BLaER1 (cell line): ENCODE results near the gene TWF1.

Experiments used
- H3K27ac ChIP-seq: shearing (Covaris generic); formaldehyde crosslinking; 2 replicates; pipeline ENCODE4 v1.8.1; 2022
- H3K27me3 ChIP-seq: shearing (Covaris generic); formaldehyde crosslinking; 2 replicates; pipeline ENCODE4 v1.8.1; 2022
- H3K36me3 ChIP-seq: shearing (Covaris generic); formaldehyde crosslinking; 2 replicates; pipeline ENCODE4 v1.8.1; 2022
- H3K4me1 ChIP-seq: shearing (Covaris generic); formaldehyde crosslinking; 2 replicates; pipeline ENCODE4 v1.8.1; 2022
- H3K4me2 ChIP-seq: shearing (Covaris generic); formaldehyde crosslinking; 2 replicates; pipeline ENCODE4 v1.8.1; 2022
- H3K4me3 ChIP-seq: shearing (Covaris generic); formaldehyde crosslinking; 2 replicates; pipeline ENCODE4 v1.8.1; 2022
- H3K9ac ChIP-seq: shearing (Covaris generic); formaldehyde crosslinking; 2 replicates; pipeline ENCODE4 v1.8.1; 2022
- H3K9me3 ChIP-seq: shearing (Covaris generic); formaldehyde crosslinking; 2 replicates; pipeline ENCODE4 v1.8.1; 2022
- H4K20me1 ChIP-seq: shearing (Covaris generic); formaldehyde crosslinking; 2 replicates; pipeline ENCODE4 v1.8.1; 2022
- Cebpa-rat ChIP-seq: shearing (Covaris generic); IDR thresholded peaks from 2 replicates; pipeline ENCODE4 v1.8.1; 2022

The TWF1 gene

GRCh38 chr12:43807386-43807785 is 1.3 kb upstream of the TWF1 start:
- Histone ChIP-seq H3K4me3 (no peak overlapping the region), H4K20me1 (peaks cover 26% of the 10 kb centered on the region), H3K36me3 (peaks cover 5% of the 10 kb centered on the region; the same call in 1 of the 2 replicates), H3K27ac (no peak overlapping the region), H3K9ac (no peak overlapping the region), H3K27me3 (no peaks in the 10 kb centered on the region), H3K4me2 (peak overlapping the region; percentile 72), H3K9me3 (no peaks in the 10 kb centered on the region), H3K4me1 (peaks cover 24% of the 10 kb centered on the region)
- TF ChIP-seq Cebpa-rat, result no peak

DNA sequence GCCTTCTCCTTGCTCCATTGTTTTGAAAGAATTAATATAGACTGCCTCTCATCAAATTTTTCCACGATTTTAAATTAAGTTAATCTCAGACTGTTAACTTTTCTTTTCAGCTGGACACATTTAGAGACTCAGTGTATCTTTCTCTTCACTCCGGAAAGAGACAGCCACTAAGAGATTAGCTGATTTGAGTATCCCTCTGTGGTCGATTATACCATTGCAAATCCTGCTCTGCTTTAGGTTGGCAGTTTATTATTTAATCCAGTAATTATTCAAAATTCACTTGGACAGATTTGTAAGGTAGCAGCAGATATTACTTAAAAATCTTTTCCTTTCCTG is 588 bp upstream of the TWF1 start:
- peak overlapping the region; percentile 88 for H3K9ac ChIP-seq
- peak overlapping the region; percentile 72 for H3K4me2 ChIP-seq
- no peaks in the 10 kb centered on the region for H3K27me3 ChIP-seq
- peak overlapping the region; percentile 93 for H3K27ac ChIP-seq
- H4K20me1 ChIP-seq, result peaks cover 26% of the 10 kb centered on the region
- no peak for TF ChIP-seq Cebpa-rat
- peaks cover 11% of the 10 kb centered on the region for H3K36me3 ChIP-seq
- no peaks in the 10 kb centered on the region for H3K9me3 ChIP-seq
- peaks cover 24% of the 10 kb centered on the region for H3K4me1 ChIP-seq
- H3K4me3 ChIP-seq, result peak overlapping the region; percentile 84

- Histone ChIP-seq H3K27ac (peak overlapping the region; percentile 93), H3K4me3 (peak overlapping the region; percentile 84)
- no peak for TF ChIP-seq Cebpa-rat
These were observed 813 bp downstream of the TWF1 start for GRCh38 chr12:43805149-43805859.

DNA sequence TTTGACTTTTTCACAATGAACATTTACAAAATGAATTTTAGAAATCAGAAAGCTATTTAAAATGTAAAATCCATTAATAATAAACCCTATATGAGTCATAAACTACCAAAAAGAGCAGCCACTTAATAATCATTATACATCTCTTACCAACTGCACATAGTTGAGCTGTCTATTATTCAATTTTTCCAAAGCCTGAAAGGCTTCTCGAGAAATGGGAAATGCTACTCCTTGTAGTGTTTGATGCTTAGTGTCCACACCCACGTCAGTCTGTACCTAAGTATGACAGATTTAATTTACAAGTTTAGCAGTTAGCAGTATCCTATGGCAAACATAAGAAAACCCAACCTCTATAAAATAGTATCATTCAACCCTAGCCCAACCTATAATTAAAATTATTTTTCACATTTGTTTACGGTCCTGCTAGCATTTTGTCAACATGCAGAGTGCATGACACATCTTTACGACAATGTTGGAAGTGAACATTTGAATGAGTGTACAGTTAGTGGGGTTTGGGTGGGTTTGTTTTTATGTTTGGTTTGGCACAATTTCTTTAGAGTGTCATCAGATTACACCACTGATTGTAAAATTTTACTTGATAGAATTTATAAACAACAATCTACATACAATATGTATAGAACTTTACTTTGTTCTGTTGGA is 8.4 kb downstream of the TWF1 start:
- Histone ChIP-seq H3K9ac (no peak overlapping the region), H3K9me3 (no peaks in the 10 kb centered on the region), H3K4me1 (peaks cover under 1% of the 10 kb centered on the region; the same call in 1 of the 2 replicates), H3K36me3 (peaks cover 73% of the 10 kb centered on the region), H3K27ac (no peak overlapping the region), H3K4me3 (no peak overlapping the region), H3K4me2 (no peak overlapping the region), H3K27me3 (no peaks in the 10 kb centered on the region), H4K20me1 (peaks cover 10% of the 10 kb centered on the region; the same call in 1 of the 2 replicates)
- TF ChIP-seq Cebpa-rat, result no peak

More at GRCh38 chr12:43805149-43805859, 813 bp downstream of the TWF1 start:
- Histone ChIP-seq H3K9me3 (no peaks in the 10 kb centered on the region), H3K4me2 (peak overlapping the region; percentile 80), H3K9ac (peak overlapping the region; percentile 88), H3K27me3 (no peaks in the 10 kb centered on the region), H3K36me3 (peaks cover 24% of the 10 kb centered on the region), H3K4me1 (peaks cover 24% of the 10 kb centered on the region), H4K20me1 (peaks cover 31% of the 10 kb centered on the region)

DNA sequence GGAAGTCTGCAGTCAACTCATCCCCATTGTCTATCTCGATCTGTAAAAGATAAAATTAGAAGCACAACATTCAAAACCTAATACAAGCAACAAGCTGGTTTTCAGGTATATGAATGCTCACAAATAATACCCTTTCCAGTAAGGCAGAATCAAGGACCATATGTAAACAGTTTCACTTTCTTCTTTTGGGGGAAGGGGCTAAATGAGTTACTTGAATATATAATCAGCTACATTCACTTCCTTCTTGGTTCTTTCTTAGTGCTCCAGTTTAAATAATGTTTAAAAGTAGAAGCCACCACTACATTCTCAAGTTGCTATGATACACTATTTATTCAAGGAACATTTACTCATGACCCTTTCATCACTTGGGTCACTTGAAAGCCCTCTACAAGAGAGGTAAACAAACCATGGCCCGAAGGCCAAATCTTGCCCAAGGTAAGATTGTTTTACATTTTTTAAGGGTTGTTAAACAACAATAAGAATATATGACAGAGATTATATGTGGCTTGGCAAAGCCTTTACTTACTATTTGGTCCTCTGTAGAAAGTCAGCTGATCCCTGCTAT is 10.3 kb downstream of the TWF1 start:
- no peak overlapping the region for H3K9ac ChIP-seq
- TF ChIP-seq Cebpa-rat, result no peak
- H3K27ac ChIP-seq, result no peak overlapping the region
- no peaks in the 10 kb centered on the region for H3K4me1 ChIP-seq
- no peak overlapping the region for H3K4me3 ChIP-seq
- no peaks in the 10 kb centered on the region for H3K9me3 ChIP-seq
- H3K36me3 ChIP-seq, result peaks cover 62% of the 10 kb centered on the region
- no peak overlapping the region for H3K4me2 ChIP-seq
- H4K20me1 ChIP-seq, result peaks cover 7% of the 10 kb centered on the region; the same call in 1 of the 2 replicates
- H3K27me3 ChIP-seq, result no peaks in the 10 kb centered on the region

DNA sequence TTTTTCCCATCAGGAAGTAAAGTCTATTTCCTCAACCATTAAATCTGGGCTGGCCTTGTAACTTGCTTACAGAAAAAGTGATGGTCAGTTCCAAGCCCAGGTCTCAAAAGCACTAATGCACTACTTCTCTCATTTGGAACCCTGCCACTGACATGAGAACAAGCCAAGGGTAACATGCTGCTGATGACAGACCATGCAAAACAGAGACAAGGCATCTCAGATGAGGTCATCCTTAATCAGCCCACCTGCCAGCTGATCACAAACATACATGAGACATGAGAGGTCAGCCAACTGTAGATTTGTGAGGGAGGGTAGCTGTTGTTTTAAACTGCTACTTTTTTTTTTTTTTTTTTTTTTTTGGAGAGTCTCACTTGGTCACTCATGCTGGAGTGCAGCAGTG is 16.2 kb downstream of the TWF1 start:
- Histone ChIP-seq H3K9me3 (no peaks in the 10 kb centered on the region), H3K4me3 (no peak overlapping the region), H3K36me3 (peaks cover 47% of the 10 kb centered on the region), H3K4me1 (no peaks in the 10 kb centered on the region), H3K27ac (no peak overlapping the region), H4K20me1 (no peaks in the 10 kb centered on the region), H3K4me2 (no peak overlapping the region), H3K9ac (no peak overlapping the region), H3K27me3 (no peaks in the 10 kb centered on the region)
- no peak for TF ChIP-seq Cebpa-rat

DNA sequence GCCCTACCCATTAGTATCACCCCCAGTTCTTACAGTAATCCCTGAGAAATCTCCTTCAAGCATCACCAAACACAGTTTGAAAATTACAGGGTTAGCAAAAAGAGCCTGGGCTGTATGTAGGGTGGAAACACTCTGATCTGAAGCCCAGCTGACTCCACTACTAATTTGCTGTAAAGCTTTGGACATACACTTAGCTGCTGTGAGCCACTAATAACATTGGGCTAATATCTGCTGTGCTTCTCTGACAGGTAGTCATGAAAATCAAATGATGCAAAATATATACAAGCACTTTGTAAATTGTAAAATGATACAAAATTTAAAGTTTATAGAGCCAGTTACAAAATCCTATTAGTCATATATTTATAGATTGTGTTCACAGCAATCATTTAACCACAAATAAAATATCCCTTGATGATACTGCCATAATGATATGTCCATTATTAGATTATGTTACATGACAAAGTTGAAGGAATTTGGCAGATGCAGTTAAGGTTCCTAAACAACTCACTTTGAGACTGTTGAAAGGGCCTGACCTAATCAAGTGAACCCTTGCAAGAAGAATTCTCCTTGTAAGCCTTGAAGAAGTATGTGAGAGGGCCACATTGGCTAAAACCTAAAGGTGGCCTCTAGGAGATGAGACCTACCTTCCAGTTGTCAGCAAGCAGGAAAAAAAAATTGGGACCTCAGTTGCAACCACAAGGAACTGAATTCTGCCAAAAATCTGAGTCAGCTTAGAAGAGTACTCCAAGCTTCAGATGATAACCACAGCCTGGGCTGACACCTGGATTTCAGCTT is 19.0 kb downstream of the TWF1 start:
- no peak overlapping the region for H3K4me2 ChIP-seq
- H3K36me3 ChIP-seq, result peaks cover 60% of the 10 kb centered on the region
- H3K27me3 ChIP-seq, result no peaks in the 10 kb centered on the region
- no peak overlapping the region for H3K9ac ChIP-seq
- H3K4me3 ChIP-seq, result no peak overlapping the region
- no peaks in the 10 kb centered on the region for H4K20me1 ChIP-seq
- no peaks in the 10 kb centered on the region for H3K4me1 ChIP-seq
- H3K27ac ChIP-seq, result no peak overlapping the region
- no peak for TF ChIP-seq Cebpa-rat
- no peaks in the 10 kb centered on the region for H3K9me3 ChIP-seq

GRCh38 chr12:43776498-43776897 is 29.6 kb downstream of the TWF1 start:
- H3K36me3 ChIP-seq, result peaks cover 87% of the 10 kb centered on the region
- H4K20me1 ChIP-seq, result no peaks in the 10 kb centered on the region
- H3K4me1 ChIP-seq, result no peaks in the 10 kb centered on the region

GRCh38 chr12:43766291-43766690 is 39.8 kb downstream of the TWF1 start:
- H3K36me3 ChIP-seq, result peaks cover 44% of the 10 kb centered on the region
- H3K27me3 ChIP-seq, result no peaks in the 10 kb centered on the region
- no peak for TF ChIP-seq Cebpa-rat
- no peak overlapping the region for H3K27ac ChIP-seq
- H3K4me2 ChIP-seq, result no peak overlapping the region
- no peak overlapping the region for H3K9ac ChIP-seq
- no peak overlapping the region for H3K4me3 ChIP-seq
- peaks cover 6% of the 10 kb centered on the region for H4K20me1 ChIP-seq
- no peaks in the 10 kb centered on the region for H3K9me3 ChIP-seq
- H3K4me1 ChIP-seq, result peaks cover 12% of the 10 kb centered on the region

More at GRCh38 chr12:43776498-43776897, 29.6 kb downstream of the TWF1 start:
- Histone ChIP-seq H3K4me3 (no peak overlapping the region), H3K4me2 (no peak overlapping the region), H3K27ac (no peak overlapping the region), H3K9ac (no peak overlapping the region), H3K27me3 (no peaks in the 10 kb centered on the region), H3K9me3 (no peaks in the 10 kb centered on the region)
- no peak for TF ChIP-seq Cebpa-rat

- Histone ChIP-seq H3K4me2 (no peak overlapping the region), H4K20me1 (peaks cover 15% of the 10 kb centered on the region), H3K27me3 (no peaks in the 10 kb centered on the region), H3K9ac (no peak overlapping the region), H3K9me3 (no peaks in the 10 kb centered on the region), H3K27ac (no peak overlapping the region), H3K36me3 (peaks cover 29% of the 10 kb centered on the region), H3K4me1 (peaks cover 30% of the 10 kb centered on the region), H3K4me3 (no peak overlapping the region)
- no peak for TF ChIP-seq Cebpa-rat
These were observed 41.6 kb downstream of the TWF1 start for GRCh38 chr12:43764528-43764927.
